Lung (tissue), 5 donors: ENCODE data around the gene ZNF749. TPM values are rescaled to one million over a fixed set of nuclear protein-coding genes. Genes with fewer than 3 reads are reported as not detected.

Experiments used
- polyA plus RNA-seq, 2 donors: library from polyadenylated mRNA; stranded (reverse); fragments of 200-250 nt; gene quantifications; one replicate each; pipeline ENCODE4 v1.2.1, GENCODE V29; 2013
- small RNA-seq: library from RNA; depleted of rRNA; stranded (forward); fragments of <200 nt; gene quantifications from one replicate; pipeline ENCODE3, GENCODE V24; 2014; ENCODE audit warnings: low replicate concordance
- total RNA-seq, 2 donors: library from RNA; depleted of rRNA in 1 of 2; stranded (reverse); fragments of >200 nt in 1 of 2; gene quantifications; one replicate each; pipeline ENCODE4 v1.2.1, GENCODE V29; 2014 to 2021
- donor health status: Bipolar disorder and iron deficiency.
- donor health status: healthy.
- donor health status: DM: yes; HTN: yes; CAD: no.

The ZNF749 gene
- total and polyA plus RNA-seq, 4 donors, result 4.0 to 14.6 (median 9.7) TPM

Small RNAs within 50 kb of the gene (small RNA-seq; reads per million reads assigned to genes)
- not detected for gene VN1R107P

Other genes starting within 250 kb of the ZNF749 start
- gene ZNF264, start 243.8 kb upstream of the ZNF749 start, total RNA-seq, result 10 to 100 TPM; 45.0 to 46.0 TPM
- 1 to 10 TPM; 5.7 to 8.2 TPM for gene ZNF264, start 243.8 kb upstream of the ZNF749 start, polyA plus RNA-seq
- 1 to 10 TPM in 1 of 2 donors, under 1 TPM in 1; 0.80 to 1.2 TPM for gene AURKC, start 204.3 kb upstream of the ZNF749 start, total RNA-seq
- gene AURKC, start 204.3 kb upstream of the ZNF749 start, polyA plus RNA-seq, result under 1 TPM; 0.50 to 0.85 TPM
- gene ZNF805, start 194.7 kb upstream of the ZNF749 start, total RNA-seq, result 10 to 100 TPM; 13.8 to 29.0 TPM
- 1 to 10 TPM in 1 of 2 donors, under 1 TPM in 1; 0.65 to 1.8 TPM for gene ZNF805, start 194.7 kb upstream of the ZNF749 start, polyA plus RNA-seq
- 100 to 1,000 TPM in 1 of 2 donors, 10 to 100 TPM in 1; 54.1 to 113 TPM for gene ZNF460, start 154.8 kb upstream of the ZNF749 start, total RNA-seq
- 1 to 10 TPM; 1.2 to 4.0 TPM for gene ZNF460, start 154.8 kb upstream of the ZNF749 start, polyA plus RNA-seq
- 10 to 100 TPM in 1 of 2 donors, 1 to 10 TPM in 1; 5.2 to 15.4 TPM for gene ZNF543, start 114.9 kb upstream of the ZNF749 start, total RNA-seq
- 1 to 10 TPM; 1.3 to 1.4 TPM for gene ZNF543, start 114.9 kb upstream of the ZNF749 start, polyA plus RNA-seq
- gene ZNF304, start 84.1 kb upstream of the ZNF749 start, total RNA-seq, result 10 to 100 TPM in 1 of 2 donors, 1 to 10 TPM in 1; 7.9 to 13.5 TPM
- gene ZNF304, start 84.1 kb upstream of the ZNF749 start, polyA plus RNA-seq, result 1 to 10 TPM; 2.6 to 3.8 TPM
- gene TRAPPC2B, start 71.8 kb upstream of the ZNF749 start, total RNA-seq, result 10 to 100 TPM in 1 of 2 donors, 1 to 10 TPM in 1; 6.2 to 15.1 TPM
- gene TRAPPC2B, start 71.8 kb upstream of the ZNF749 start, polyA plus RNA-seq, result 10 to 100 TPM; 15.3 to 25.4 TPM
- 1 to 10 TPM; 2.8 to 4.2 TPM for gene ZNF547, start 71.8 kb upstream of the ZNF749 start, total RNA-seq
- 1 to 10 TPM; 1.4 to 1.6 TPM for gene ZNF547, start 71.8 kb upstream of the ZNF749 start, polyA plus RNA-seq
- 10 to 100 TPM; 14.9 to 35.7 TPM for gene ZNF548, start 45.5 kb upstream of the ZNF749 start, total RNA-seq
- 1 to 10 TPM; 5.6 to 6.8 TPM for gene ZNF548, start 45.5 kb upstream of the ZNF749 start, polyA plus RNA-seq
- gene ZNF17, start 24.2 kb upstream of the ZNF749 start, total RNA-seq, result 10 to 100 TPM; 13.4 to 18.3 TPM
- gene ZNF17, start 24.2 kb upstream of the ZNF749 start, polyA plus RNA-seq, result 1 to 10 TPM; 2.1 to 4.0 TPM
- gene VN1R1, start 21.8 kb downstream of the ZNF749 start, total RNA-seq, result 1 to 10 TPM in 1 of 2 donors, under 1 TPM in 1; 0.58 to 3.1 TPM
- under 1 TPM; 0.15 to 0.28 TPM for gene VN1R1, start 21.8 kb downstream of the ZNF749 start, polyA plus RNA-seq
- 10 to 100 TPM in 1 of 2 donors, 1 to 10 TPM in 1; 8.1 to 28.1 TPM for gene ZNF772, start 42.2 kb downstream of the ZNF749 start, total RNA-seq
- 1 to 10 TPM in 1 of 2 donors, under 1 TPM in 1; 0.98 to 2.7 TPM for gene ZNF772, start 42.2 kb downstream of the ZNF749 start, polyA plus RNA-seq
- gene ZNF419, start 52.4 kb downstream of the ZNF749 start, total RNA-seq, result 10 to 100 TPM; 10.1 to 12.5 TPM
- gene ZNF419, start 52.4 kb downstream of the ZNF749 start, polyA plus RNA-seq, result 1 to 10 TPM; 4.3 to 5.2 TPM
- 10 to 100 TPM in 1 of 2 donors, 1 to 10 TPM in 1; 6.3 to 17.0 TPM for gene ZNF773, start 64.6 kb downstream of the ZNF749 start, total RNA-seq
- gene ZNF773, start 64.6 kb downstream of the ZNF749 start, polyA plus RNA-seq, result 1 to 10 TPM; 2.5 to 4.3 TPM
- 10 to 100 TPM in 1 of 2 donors, 1 to 10 TPM in 1; 4.8 to 14.8 TPM for gene ZNF549, start 92.0 kb downstream of the ZNF749 start, total RNA-seq
- 1 to 10 TPM; 1.7 to 2.4 TPM for gene ZNF549, start 92.0 kb downstream of the ZNF749 start, polyA plus RNA-seq
- 10 to 100 TPM in 1 of 2 donors, 1 to 10 TPM in 1; 8.4 to 21.4 TPM for gene ZNF550, start 124.5 kb downstream of the ZNF749 start, total RNA-seq
- 1 to 10 TPM; 2.0 to 3.0 TPM for gene ZNF550, start 124.5 kb downstream of the ZNF749 start, polyA plus RNA-seq
- 1 to 10 TPM; 4.2 to 4.6 TPM for gene ZNF416, start 143.6 kb downstream of the ZNF749 start, total RNA-seq
- gene ZNF416, start 143.6 kb downstream of the ZNF749 start, polyA plus RNA-seq, result 1 to 10 TPM; 1.7 to 2.2 TPM
- 10 to 100 TPM in 1 of 2 donors, 1 to 10 TPM in 1; 4.3 to 13.8 TPM for gene ZIK1, start 148.8 kb downstream of the ZNF749 start, total RNA-seq
- 1 to 10 TPM; 1.0 to 2.7 TPM for gene ZIK1, start 148.8 kb downstream of the ZNF749 start, polyA plus RNA-seq
- gene ZNF530, start 164.6 kb downstream of the ZNF749 start, total RNA-seq, result 1 to 10 TPM; 4.0 to 4.7 TPM
- 1 to 10 TPM; 1.5 to 2.1 TPM for gene ZNF530, start 164.6 kb downstream of the ZNF749 start, polyA plus RNA-seq
- gene ZNF134, start 178.9 kb downstream of the ZNF749 start, total RNA-seq, result 10 to 100 TPM; 17.7 to 33.2 TPM
- 1 to 10 TPM; 3.6 to 8.2 TPM for gene ZNF134, start 178.9 kb downstream of the ZNF749 start, polyA plus RNA-seq
- gene ZNF211, start 197.8 kb downstream of the ZNF749 start, total RNA-seq, result 10 to 100 TPM; 10.7 to 36.9 TPM
- 1 to 10 TPM; 6.5 to 7.1 TPM for gene ZNF211, start 197.8 kb downstream of the ZNF749 start, polyA plus RNA-seq
- gene ZSCAN4, start 233.6 kb downstream of the ZNF749 start, total RNA-seq, result under 1 TPM in 1 of 2 donors, not detected in 1; 0.21 TPM
- under 1 TPM; 0.07 to 0.14 TPM for gene ZSCAN4, start 233.6 kb downstream of the ZNF749 start, polyA plus RNA-seq
- gene ZNF551, start 246.7 kb downstream of the ZNF749 start, total RNA-seq, result 10 to 100 TPM in 1 of 2 donors, 1 to 10 TPM in 1; 8.7 to 12.0 TPM
- gene ZNF551, start 246.7 kb downstream of the ZNF749 start, polyA plus RNA-seq, result 1 to 10 TPM; 1.5 to 3.1 TPM